SU-DHL-6 (cell line): ENCODE data around the gene ARHGAP27.

ENCODE experiments used
- H2AFZ ChIP-seq: fragments of 200-600 bp; sonication (generic); 2 replicates; pipeline ENCODE4 v1.6.1; 2014; ENCODE audit warnings: low read depth, mild to moderate bottlenecking, moderate library complexity, mixed read lengths, antibody characterized with exemption, low read length; ENCODE audit not compliant: severe bottlenecking
- H3F3A ChIP-seq: fragments of 200-600 bp; shearing (Covaris generic); 2 replicates; pipeline ENCODE4 v1.6.0; 2016; ENCODE audit warnings: antibody characterized with exemption, mild to moderate bottlenecking; ENCODE audit not compliant: insufficient read depth
- H3K27ac ChIP-seq: fragments of 200-600 bp; sonication (generic); 2 replicates; pipeline ENCODE4 v1.5.1; 2016; ENCODE audit warnings: low read depth, mild to moderate bottlenecking, low read length, moderate library complexity, mixed read lengths
- H3K27me3 ChIP-seq: fragments of 200-600 bp; sonication (generic), shearing (Covaris generic); 2 replicates; pipeline ENCODE4 v1.6.0; 2014; ENCODE audit warnings: mild to moderate bottlenecking, low read length
- H3K36me3 ChIP-seq: fragments of 200-600 bp; sonication (generic); 2 replicates; pipeline ENCODE4 v1.6.1; 2014; ENCODE audit warnings: mild to moderate bottlenecking, low read length, mixed read lengths
- H3K4me2 ChIP-seq: fragments of 300-600, 200-600 bp; shearing (Covaris generic), sonication (generic); 2 replicates; pipeline ENCODE4 v1.6.0; 2014; ENCODE audit warnings: low read length, low read depth, mild to moderate bottlenecking; ENCODE audit not compliant: poor library complexity, severe bottlenecking
- H3K4me3 ChIP-seq: fragments of 200-600 bp; sonication (generic); 2 replicates; pipeline ENCODE4 v1.5.1; 2014; ENCODE audit warnings: antibody characterized with exemption, low read length, mild to moderate bottlenecking, mixed read lengths; ENCODE audit not compliant: insufficient read depth, poor library complexity, severe bottlenecking
- H3K79me2 ChIP-seq: fragments of 200-600 bp; sonication (generic); 2 replicates; pipeline ENCODE4 v1.6.1; 2014; ENCODE audit warnings: mild to moderate bottlenecking, low read length, moderate library complexity; ENCODE audit not compliant: insufficient read depth
- H3K9ac ChIP-seq: fragments of 200-600 bp; sonication (generic); 2 replicates; pipeline ENCODE4 v1.7.0; 2014; ENCODE audit warnings: mild to moderate bottlenecking, low read length
- H3K9me2 ChIP-seq: fragments of 200-600 bp; sonication (generic); replicated peaks from 2 replicates; pipeline ENCODE4 v1.6.1; 2014; ENCODE audit warnings: low read length; ENCODE audit not compliant: insufficient read depth
- H3K9me3 ChIP-seq: fragments of 200-600 bp; sonication (generic); 2 replicates; pipeline ENCODE4 v1.6.1; 2014; ENCODE audit warnings: low read length, mixed read lengths; ENCODE audit not compliant: insufficient read depth
- H4K20me1 ChIP-seq: fragments of 200-600 bp; sonication (generic); 2 replicates; pipeline ENCODE4 v1.6.1; 2014; ENCODE audit warnings: low read depth, mild to moderate bottlenecking, antibody characterized with exemption, low read length, moderate library complexity, mixed read lengths
- CTCF ChIP-seq: fragments of 200-600 bp; sonication (generic); IDR thresholded peaks from one replicate; pipeline ENCODE4 v1.5.1; 2017; ENCODE audit warnings: antibody characterized with exemption, mild to moderate bottlenecking, low read length, moderate library complexity; ENCODE audit not compliant: insufficient read depth, poor library complexity, severe bottlenecking
- EZH2phosphoT487 ChIP-seq: fragments of 200-600 bp; sonication (generic), shearing (Covaris generic); conservative IDR thresholded peaks from 2 replicates; pipeline ENCODE4 v1.6.1; 2018; ENCODE audit warnings: mild to moderate bottlenecking, antibody characterized with exemption, low read length, moderate library complexity, mixed read lengths

The ARHGAP27 gene

GRCh38 chr17:45404870-45405249 lies 27.8 kb downstream of the ARHGAP27 start:
- Histone ChIP-seq H3K9ac (no peak overlapping the region), H3K36me3 (no peaks in the 10 kb centered on the region), H3K27ac (no peak overlapping the region), H3K79me2 (peaks cover 12% of the 10 kb centered on the region), H2AFZ (no peak overlapping the region), H4K20me1 (no peaks in the 10 kb centered on the region), H3K4me3 (no peak overlapping the region), H3K9me2 (no peaks in the 10 kb centered on the region), H3K27me3 (no peaks in the 10 kb centered on the region), H3K9me3 (no peaks in the 10 kb centered on the region), H3K4me2 (no peak overlapping the region), H3F3A (peaks cover 5% of the 10 kb centered on the region)
- no peak for TF ChIP-seq EZH2phosphoT487
- no peak for TF ChIP-seq CTCF

GRCh38 chr17:45403906-45404490 lies 28.7 kb downstream of the ARHGAP27 start:
- H2AFZ ChIP-seq: no peak overlapping the region
- H3K27me3 ChIP-seq: no peaks in the 10 kb centered on the region
- peaks cover 5% of the 10 kb centered on the region for H3F3A ChIP-seq
- no peak overlapping the region for H3K9ac ChIP-seq
- H3K79me2 ChIP-seq: peaks cover 10% of the 10 kb centered on the region
- no peak overlapping the region for H3K4me3 ChIP-seq
- no peaks in the 10 kb centered on the region for H3K9me3 ChIP-seq
- H3K4me2 ChIP-seq: no peak overlapping the region
- no peaks in the 10 kb centered on the region for H3K36me3 ChIP-seq
- no peak overlapping the region for H3K27ac ChIP-seq
- H4K20me1 ChIP-seq: no peaks in the 10 kb centered on the region
- H3K9me2 ChIP-seq: no peaks in the 10 kb centered on the region
- TF ChIP-seq EZH2phosphoT487: no peak
- TF ChIP-seq CTCF: no peak

GRCh38 chr17:45402916-45403315 lies 29.8 kb downstream of the ARHGAP27 start:
- H2AFZ ChIP-seq: no peak overlapping the region
- no peaks in the 10 kb centered on the region for H3K9me3 ChIP-seq
- no peak overlapping the region for H3K27ac ChIP-seq
- H3K4me3 ChIP-seq: no peak overlapping the region
- no peak overlapping the region for H3K9ac ChIP-seq
- no peak for TF ChIP-seq CTCF
- no peak for TF ChIP-seq EZH2phosphoT487
- peaks cover 1% of the 10 kb centered on the region; the same call in 1 of the 2 replicates for H3K79me2 ChIP-seq
- H3K36me3 ChIP-seq: no peaks in the 10 kb centered on the region
- H3K27me3 ChIP-seq: no peaks in the 10 kb centered on the region
- peaks cover 1% of the 10 kb centered on the region; the same call in 1 of the 2 replicates for H3F3A ChIP-seq
- no peaks in the 10 kb centered on the region for H3K9me2 ChIP-seq
- no peaks in the 10 kb centered on the region for H4K20me1 ChIP-seq
- H3K4me2 ChIP-seq: no peak overlapping the region
